Fibroblast of skin of right biceps (primary cell): ENCODE data around the gene HMGXB3.
"Not testable (repeated sequence)": the region's sequence is repeated elsewhere in the genome, so short reads cannot be mapped to it uniquely, and the experiment has no call there.

Source experiments
- DNase-seq: peaks from one replicate; pipeline ENCODE4 v3.0.0-alpha.2; 2013

Gene HMGXB3

DNA sequence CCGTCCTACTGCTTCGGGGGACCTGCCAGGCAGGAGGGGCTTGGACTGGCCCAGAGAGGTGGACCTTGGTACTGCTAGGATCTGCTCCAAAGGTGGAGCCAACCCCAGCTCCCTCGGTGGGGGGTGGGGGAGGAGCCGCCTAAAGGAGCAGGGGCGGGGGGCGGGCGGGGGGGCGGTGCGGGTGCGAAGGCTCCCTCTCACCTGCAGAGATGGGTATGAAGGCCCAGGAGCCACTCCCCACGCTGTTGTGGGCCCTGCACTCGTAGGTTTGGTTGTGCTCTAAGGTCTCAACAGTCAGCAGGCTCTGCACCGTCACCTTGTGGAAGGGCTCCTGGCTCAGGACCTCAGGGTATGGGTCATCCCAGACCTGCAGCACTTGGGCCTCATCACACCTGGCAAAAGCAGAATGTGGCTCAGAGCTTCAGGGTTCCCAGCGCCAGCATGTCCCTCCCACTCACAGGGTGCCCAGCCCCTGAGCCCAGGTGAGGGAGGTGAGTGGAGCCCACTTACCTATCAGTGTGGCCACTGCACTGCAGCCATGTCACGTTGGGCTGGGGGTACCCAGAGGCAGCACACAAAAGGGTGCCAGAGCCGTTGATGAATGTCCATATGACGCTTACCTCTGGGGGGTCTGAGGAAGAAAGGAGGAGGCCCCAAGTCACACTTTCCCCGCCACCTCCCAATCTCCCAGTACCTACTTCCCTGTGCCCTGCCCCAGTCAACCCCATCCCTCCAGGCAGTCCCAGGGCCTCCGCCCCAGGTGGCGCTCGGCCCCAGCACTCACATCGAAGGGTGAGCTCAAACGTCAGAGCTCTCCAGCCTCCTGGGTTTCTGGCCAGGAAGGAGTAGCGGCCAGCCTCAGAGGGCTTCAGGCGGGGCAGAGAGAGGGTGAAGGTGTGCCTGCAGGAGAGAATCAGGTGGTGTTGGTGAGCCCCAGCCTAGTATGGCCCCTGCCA is 69.4 kb downstream of the HMGXB3 start:
- no peak for DNase-seq

DNA sequence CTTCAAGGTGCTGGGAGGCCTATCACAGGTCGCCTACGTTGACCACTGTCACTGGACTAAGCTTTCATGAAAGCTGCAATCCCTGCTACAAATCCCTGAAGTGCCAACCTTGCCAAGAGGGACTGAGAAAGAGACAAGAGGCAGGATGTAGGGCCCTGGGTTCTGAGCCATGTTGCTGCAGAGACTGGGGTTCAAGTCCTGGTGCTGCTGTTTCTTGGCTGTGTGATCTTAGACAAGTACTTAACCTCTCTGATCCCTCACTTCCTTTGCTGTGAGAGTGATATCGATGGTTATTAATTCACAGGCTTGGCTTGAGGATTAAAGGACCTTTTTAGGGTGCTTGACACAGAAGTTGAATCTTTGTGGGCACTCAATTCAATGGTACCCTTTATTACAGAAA is 70.3 kb downstream of the HMGXB3 start:
- no peak for DNase-seq

GRCh38 chr5:150073086-150073625 is 72.6 kb downstream of the HMGXB3 start:
- no peak for DNase-seq

GRCh38 chr5:150073677-150074076 is 73.1 kb downstream of the HMGXB3 start:
- no peak for DNase-seq

DNA sequence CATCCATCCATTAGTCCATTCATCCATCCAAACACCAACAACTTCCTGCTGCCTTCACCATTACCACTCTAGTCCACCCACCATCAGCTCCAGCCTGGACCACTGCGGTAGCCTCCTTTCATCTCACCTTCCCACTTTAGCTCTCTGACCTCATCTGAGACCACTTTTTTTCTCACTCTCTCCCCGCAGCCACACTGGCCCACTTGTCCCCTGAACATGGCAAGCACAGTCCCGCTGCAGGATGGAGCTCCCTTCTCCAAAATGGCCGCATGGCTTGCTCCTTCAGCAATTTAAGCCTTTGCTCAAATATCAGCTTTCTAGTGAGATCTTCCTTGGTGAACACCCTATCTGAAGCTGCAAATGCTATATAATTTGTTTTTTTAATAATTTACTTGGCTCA is 74.7 kb downstream of the HMGXB3 start:
- no peak for DNase-seq

DNA sequence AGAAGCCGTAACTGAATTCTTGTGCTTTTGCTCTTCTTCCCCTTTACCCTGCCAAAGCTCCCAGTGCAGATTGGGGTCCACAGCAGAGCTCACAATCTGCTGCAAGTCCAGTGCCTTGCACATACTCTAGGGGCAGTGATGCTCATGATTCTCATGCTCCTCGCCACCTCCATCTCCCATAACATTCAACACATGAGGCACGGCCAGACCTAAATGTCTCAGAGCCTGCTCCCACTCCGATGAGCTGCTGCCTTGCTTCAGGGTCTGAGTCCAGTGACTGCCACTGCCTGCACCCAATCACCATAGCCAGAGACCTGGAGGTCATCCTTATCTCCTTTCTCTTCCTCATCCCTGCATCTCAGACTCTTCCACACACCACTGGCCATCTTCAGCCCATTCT is 75.3 kb downstream of the HMGXB3 start:
- no peak for DNase-seq

GRCh38 chr5:150077060-150077459 is 76.5 kb downstream of the HMGXB3 start:
- DNase-seq: no peak

DNA sequence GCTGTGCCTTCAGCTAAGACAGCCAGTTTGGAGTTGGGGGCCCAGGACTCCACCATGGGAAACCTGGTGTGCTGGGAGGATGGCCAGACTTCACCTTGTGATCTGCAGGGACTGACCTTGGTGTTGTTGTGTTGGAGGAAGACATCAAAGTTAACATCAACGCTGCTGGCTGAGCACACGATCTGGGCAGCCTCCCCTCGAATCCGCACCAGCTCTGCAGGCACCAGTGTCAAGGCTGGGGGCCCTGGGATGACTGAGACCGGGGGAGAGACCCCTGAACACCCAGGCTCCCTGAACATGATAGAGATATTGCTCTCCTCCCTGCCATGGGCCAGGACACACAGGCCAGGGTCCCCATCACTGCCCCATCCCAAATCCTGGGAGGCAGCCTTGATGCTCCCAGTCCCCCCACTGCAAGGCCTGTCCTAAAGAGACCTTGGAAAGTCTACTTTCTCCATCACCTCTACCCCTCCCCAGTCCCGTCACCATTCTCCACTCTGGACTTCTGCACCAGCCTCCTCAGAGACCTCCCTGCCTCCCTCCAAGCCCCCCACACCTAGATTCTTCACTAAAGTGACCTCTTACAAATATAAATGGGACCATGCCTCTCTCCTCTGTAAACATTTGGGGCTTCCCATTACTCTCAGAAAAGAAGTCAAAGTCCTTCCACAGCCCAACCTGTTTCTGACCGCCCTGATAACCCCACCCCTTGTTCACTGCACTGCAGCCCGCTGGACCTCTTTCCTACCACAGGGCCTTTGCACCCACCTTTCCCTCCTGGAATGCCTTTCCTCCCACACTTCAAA is 77.7 kb downstream of the HMGXB3 start:
- no peak for DNase-seq

GRCh38 chr5:150078802-150079689 is 78.5 kb downstream of the HMGXB3 start:
- no peak for DNase-seq

DNA sequence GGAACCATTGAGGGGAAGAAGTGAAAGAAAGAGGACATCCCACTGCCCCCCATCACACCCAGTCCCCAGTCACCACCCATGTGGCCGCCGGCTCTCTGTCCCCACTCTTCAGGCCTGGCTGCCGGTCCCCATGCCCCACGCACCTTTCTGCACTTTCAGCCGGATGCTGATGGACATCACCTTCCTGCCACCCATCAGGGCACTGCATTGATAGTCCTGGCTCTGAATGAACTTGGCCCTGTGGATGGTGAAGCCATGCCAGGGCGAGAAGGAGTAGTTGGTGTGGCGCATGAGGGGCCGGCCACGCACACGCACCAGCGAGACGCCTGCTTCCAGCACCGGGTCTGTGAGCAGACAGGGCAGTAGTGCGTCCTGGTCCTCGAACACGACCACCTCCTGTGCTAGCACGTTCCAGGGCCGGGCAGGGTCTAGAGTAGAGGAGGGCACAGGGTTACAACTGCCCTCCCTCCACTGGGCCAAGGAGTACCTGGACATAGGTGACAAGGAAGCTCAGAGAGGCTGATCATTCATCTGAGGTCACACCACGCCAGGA is 79.4 kb downstream of the HMGXB3 start:
- DNase-seq: no peak

DNA sequence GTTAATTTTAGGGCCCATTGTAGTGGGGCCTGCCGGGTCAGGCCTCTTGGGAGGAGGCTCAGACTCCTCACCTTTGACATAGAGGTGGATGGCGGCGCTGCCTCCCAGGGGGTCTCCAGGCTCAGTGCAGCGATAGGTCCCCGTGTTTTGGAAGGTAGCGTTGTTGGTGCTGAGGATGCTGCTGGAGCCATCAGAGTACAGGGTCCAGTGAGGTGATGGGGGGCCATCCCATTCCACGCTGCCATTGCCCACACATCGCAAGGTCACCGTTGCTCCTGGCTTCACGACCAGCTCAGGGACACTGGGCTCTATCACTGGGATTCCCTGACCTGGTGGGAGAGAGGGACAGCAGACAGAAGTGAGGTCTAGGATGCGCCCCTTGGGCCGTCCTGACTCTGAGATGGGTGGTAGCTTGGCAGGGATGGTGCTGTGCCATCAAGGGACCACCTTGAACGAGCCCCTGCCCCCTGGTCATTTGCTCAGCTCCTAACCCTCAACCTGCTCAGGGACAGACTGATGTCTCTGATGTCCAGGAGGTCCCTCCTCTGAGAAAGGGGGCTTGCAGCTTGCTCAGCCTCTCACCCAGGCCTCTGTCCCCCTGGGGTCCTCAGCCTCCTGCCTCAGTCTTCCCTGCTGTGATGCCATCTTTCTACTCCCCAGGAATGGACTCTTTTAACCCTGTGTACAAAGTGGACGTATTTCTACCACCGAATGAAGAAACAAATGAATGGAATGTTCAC is 80.3 kb downstream of the HMGXB3 start:
- DNase-seq: no peak

DNA sequence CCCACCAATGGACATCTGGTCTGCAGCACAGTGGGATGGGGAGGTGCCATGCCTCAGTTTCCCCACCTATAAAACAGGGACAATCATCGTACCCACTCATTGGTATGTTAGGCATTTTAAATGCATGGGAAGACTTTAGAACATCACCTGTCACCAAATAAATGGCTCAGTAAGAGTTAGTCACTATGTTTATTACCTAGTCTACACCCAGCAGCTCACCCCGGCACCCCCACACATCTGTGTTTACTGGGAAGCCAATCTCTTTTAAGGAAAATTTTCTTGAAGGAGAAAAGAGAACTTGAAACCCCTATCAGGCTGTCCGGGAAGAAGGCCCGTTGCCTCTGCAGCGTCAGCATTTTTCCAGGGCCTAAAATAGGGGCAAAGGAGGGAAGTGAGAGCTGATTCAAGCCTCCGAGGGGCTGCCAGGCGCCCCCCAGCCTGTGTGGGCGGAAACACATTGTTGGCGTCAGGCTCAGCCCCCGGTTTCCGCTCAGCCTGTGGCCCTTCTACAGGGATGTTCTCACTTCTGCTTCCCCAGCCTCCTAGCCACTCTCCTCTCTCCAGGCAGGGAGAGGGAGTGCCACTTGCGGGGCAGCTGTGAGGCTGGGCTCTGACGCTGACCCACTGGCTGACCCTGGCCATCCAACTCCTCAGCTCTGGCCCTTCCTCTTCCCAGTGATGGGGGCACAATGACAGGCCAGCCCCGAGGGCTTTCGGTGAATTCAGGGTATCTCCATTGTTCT is 81.2 kb downstream of the HMGXB3 start:
- peak; percentile 22 for DNase-seq

DNA sequence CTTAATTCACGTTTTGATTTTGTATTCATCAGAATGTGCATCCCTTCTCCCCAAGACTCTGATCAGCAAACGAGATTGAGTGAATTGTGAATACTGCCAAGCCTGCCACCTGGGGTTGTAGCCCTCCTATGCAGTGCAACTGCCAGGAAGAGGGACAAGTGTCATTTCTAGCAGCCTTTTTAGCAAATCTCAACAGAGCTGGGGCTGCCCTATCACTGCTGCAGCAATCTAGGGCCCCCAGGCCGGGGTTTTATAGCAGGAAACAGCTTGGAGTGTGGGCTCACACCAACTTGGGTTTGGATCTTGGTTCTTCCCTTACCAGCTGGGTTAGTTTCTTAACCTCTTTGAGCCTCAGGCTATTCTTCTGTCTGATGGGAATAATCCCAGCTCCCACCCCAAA is 81.8 kb downstream of the HMGXB3 start:
- no peak for DNase-seq

- no peak for DNase-seq
Observed at GRCh38 chr5:150082889-150083288, 82.3 kb downstream of the HMGXB3 start.

GRCh38 chr5:150084754-150085153 is 84.2 kb downstream of the HMGXB3 start:
- DNase-seq: not testable (repeated sequence)

GRCh38 chr5:150085191-150085912 is 84.8 kb downstream of the HMGXB3 start:
- DNase-seq: no peak

DNA sequence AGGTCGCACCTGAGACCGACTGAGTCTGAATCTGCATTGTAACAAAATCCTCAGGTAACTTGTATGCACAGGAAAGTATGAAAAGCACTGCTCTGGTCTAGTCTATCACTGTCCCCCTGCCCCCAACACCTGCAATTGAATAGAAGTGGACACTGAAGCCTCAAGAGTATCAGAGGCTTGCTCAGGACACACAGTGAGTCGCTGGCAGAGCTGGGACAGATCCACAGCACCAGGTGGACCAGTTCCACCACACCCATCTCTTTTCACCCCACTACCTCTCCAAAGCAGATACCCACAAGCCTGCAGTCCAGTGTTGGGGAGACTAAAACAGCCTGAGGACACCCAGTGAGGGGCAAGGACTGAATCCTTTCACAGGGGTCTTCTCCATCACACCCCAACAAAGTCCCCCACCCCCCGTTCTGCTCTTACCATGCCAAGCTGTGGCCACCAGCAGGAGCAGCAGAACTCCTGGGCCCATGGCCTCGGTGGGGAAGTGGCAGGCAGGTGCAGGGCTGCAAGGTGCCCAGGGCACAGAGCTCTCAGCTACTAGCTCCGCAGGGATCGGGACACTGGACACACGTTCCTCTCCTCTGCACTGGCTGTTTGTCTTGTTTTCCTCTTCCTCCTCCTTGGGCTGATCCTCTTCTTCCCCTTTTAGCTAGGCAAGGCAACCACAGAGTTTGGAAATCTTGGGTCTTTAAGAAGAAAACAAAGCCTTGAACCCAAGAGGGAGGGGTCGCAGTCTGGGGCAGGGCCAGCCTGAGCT is 85.6 kb downstream of the HMGXB3 start, which contains the start of gene CSF1R:
CSF1R (minus strand) TSS at position 605 of the 766 bp plus-strand sequence; CDS start at position 478, 127 bp downstream.
- no peak for DNase-seq

GRCh38 chr5:150092159-150092787 is 91.7 kb downstream of the HMGXB3 start:
- DNase-seq: no peak

DNA sequence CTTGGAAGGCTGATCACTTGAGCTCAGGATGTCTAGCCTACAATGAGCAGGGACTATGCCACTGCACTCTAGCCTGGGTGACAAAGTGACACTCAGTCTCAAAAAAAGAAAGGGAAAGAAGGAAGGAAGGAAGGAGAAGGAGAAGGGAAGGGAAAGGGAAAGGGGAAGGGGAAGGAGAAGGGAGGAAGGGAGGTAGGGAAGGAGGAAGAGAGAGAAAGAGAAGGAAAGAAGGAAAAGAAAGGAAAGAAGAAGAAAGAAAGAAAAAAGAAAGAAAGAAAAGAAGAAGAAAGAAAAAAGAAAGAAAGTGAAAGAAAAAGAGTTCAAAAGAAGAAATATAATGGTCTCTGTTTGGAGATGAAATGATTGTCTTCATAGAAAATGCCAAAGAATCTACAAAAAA is 96.6 kb downstream of the HMGXB3 start:
- no peak for DNase-seq
